ENCODE data around the gene TSPAN32.
A peak's percentile ranks its signal among the peaks of the same experiment; 100 is the strongest.
"Not testable (repeated sequence)": the region's sequence is repeated elsewhere in the genome, so short reads cannot be mapped to it uniquely, and the experiment has no call there.

Gene TSPAN32

DNA sequence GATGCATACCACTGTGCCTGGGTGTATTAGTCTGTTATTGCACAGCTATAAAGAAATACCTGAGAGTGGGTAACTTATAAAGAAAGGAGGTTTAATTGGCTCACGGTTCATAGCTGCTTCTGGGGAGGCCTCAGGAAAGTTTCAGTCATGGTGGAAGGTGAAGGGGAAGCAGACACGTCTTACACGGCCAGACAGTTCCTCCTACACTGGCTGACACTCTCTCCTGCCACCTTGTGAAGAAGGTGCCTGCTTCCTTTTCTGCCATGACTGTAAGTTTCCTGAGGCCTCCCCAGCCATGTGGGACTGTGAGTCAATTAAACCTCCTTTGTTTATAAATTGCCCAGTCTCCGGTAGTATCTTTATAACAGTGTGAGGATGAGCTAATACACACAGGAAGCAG, 41.7 kb downstream of the TSPAN32 start:
- no peak for DNase-seq (ENCODE audit: low read depth)

DNA sequence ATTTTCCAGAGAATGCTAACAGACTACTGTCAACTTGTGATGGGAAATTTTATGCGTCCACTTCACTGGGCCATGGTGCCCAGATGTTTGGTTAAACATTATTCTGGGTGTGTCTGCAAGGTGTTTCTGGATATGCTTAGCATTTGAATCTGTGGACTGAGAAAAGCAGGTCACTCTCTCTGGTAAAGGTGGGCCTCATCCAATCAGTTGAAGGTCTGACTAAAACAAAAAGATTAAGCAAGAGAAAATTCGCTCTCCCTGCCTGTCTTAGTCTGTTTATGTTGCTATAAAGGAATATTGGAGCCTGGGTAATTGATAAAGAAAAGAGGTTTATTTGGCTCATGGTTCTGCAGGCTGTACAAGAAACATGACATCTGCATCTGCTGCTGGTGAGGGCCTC, 43.2 kb downstream of the TSPAN32 start:
- DNase-seq (ENCODE audit: low read depth) = no peak

DNA sequence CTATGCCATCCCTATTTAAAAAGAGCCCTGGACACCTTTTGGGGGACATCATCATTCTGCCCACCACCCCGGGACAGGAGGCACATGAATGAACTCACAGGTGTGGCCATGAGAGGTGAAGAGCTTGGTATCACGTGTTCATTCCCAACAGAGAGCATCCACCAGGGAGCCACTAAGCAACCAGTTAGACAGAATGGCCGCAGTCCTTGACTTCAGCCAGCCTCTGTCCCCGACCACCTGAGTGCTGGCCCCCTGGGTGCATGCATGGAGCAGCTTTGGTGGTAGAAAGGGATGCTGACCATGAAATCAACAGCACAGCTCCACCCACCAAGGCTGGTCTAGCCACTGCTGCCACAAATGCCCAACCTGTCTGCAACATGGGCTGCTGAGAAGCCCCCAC, 44.2 kb downstream of the TSPAN32 start:
- DNase-seq (ENCODE audit: low read depth) = no peak

DNA sequence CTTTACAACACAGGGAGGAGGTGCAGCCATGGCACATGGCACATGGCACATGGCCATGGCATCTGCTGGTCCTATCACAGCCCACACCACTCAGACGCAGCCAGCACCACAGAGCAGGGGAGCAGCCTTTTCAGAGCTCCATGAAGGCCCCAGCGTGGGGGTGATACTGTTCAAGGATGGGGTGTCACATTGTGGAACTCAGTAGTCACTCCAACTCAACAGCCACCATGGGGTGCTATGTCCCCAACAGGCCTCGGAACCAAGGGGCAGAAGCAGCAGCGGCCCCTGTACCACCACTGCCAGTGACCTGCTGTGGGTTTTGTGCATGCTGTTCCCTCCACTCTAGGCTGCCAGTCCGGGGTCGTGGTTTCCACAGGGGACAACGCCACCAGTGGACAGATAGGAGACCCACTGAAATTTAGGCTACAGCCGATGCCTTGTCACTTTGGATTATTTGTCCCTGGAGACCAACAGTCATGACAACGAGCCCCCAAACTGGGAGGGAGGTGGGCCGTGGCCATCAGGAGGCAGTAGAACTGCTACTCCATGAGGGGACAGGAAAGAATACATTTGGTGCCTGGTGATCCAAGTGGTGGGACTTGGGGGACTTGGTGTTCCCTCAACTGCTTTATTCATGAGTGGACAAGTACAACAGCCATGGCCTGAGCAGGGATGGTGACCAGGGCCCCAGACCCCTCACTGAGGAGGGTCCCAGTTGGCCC, 44.9 kb downstream of the TSPAN32 start:
- no peak for DNase-seq (ENCODE audit: low read depth)

DNA sequence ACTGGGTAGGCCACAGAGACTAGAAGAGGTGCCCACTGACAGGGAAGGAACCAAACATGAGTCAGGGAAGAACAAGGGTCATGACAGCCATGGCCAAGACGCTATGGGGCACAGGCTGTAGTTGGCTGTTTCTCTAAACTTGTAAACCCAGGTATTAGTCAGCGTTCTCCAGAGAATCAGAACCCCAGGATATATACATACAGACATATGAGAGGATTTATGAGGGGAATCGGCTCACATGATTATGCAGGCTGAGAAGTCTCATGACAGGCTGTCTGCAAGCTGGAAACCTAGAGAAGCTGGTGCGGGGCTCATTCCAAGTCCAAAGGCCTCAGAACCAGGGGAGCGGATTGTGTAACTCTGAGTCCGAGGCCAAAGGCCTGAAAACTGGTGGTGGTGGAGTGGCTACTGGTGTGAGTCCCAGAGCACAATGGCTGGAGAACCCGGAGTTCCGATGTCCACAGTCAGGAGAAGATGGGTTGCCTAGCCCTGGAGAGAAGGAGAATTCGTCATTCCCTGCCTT, 45.6 kb downstream of the TSPAN32 start:
- DNase-seq (ENCODE audit: low read depth) = no peak

DNA sequence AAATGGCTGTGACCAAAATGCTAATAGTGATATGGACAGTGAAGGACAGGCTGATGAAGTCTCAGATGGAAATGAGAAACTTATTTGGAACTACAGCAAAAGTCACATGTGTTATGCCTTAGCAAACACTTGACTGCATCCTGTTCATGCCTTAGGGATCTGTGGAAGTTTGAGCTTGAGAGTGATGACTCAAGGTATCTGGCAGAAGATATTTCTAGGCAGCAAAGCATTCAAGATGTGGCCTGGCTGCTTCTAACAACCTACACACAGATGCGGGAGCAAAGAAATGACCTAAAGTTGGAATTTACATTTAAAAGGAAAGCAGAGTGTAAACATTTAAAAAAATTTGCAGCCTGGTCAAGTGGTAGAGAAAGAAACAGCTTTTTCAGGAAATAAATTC, 47.2 kb downstream of the TSPAN32 start:
- no peak for DNase-seq (ENCODE audit: low read depth)

DNA sequence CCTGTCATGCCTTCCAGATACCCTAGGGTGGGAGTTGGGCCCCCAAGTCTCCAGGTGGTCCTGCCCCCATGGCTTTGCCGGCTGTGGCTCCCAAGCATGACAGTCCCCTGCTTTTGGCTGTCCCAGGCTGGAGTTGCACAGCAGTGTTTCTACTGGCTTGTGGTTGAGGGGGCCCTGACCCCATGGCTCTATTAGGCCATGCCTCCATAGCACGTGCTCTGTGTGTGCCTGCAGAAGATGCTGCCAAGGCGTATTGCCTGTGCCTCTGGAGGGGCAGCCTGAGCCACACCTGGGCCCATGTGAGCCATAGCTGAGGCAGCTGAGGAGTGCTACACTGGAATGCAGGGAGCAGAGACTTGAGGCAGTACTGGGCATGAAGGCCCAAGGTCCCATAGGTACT, 49.9 kb downstream of the TSPAN32 start:
- no peak for DNase-seq (ENCODE audit: low read depth)

DNA sequence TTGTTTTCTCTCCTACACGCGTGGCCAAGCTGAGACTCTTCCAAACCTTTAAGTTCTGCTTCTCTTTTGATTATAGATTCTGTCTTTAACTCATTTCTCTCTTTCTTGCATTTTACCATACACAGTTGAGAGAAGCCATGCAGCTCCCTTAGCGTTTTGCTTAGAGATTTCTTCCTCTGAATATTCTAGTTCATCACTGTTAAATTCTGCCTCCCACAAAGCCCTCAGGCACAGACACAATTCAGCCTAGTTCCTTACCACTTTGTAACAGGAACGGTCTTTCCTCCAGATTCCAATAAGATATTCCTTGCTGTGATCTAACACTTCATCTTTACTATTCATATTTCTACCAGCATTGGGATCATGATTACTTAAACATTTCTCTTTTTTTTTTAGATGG, 50.6 kb downstream of the TSPAN32 start:
- DNase-seq (ENCODE audit: low read depth) = no peak

DNA sequence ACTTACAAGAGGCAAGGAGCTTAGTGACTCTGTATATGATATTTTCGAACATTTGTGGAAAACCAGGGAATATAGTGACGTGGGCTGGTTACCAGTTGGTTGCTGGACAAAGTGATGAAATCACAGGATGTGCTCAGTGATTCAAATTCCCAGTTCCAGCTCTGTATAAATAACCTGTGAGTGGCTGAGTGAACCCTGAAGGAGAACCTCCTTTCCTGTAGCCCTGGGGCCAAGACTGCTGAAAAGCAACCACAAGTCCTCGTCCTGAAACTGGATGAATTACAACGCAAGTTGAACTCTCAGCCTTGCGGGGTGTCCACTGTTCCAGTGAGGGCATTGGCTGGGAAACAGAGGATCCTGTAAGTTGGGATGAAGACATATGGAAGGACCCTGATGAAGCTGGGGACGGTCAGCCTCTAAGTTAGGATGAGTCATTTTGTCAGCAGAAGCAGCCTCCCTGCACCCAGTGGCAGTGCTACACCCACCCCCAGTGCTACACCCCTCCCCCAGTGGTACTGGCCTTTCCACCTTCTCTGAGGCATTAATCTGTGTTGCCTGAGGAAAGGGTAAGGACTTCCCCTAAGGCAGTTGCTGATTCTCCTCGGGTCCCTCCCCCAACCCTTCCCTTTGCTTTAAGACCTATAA, 53.3 kb downstream of the TSPAN32 start:
- peak; percentile 10 for DNase-seq (ENCODE audit: low read depth)

DNA sequence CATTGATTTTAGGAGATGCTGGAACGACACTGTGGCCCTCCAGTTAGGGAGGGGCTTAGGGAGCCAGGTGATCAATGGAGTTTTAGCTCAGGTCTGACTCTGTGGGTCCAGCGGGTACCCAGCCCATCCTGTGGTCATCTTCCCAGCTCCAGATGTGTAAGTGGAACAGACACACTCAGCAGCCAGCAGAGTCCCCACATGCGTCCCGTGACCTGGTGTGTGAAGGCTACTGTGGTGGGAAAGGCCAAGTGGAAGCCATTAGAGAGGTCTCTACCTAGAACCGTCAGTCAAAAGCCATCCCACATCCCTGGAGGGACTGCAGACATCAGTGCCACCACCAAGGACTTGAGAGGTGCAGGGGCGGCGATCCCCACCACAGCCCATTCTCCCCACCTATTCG, 55.4 kb downstream of the TSPAN32 start:
- DNase-seq (ENCODE audit: low read depth) = no peak

DNA sequence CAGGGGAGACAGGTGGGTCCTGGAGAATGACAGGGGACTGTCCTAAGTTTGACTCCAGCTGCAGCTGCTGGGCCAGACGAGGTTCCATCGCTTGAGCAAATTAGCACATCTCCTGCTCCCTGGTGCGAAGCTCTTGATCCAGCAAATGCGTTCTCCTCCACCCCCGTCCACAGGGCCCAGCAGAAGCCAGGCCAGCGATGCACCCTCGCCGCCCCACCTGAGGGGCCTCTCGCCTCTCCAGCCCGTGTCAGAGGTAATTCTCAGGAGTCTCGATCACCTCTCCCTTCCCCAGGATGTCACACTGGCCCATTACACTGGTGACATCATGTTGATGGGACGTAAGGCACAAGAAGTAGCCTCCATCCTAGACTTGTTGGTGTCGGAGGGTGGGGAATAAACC, 55.8 kb downstream of the TSPAN32 start:
- not testable (repeated sequence) for DNase-seq (ENCODE audit: low read depth)

DNA sequence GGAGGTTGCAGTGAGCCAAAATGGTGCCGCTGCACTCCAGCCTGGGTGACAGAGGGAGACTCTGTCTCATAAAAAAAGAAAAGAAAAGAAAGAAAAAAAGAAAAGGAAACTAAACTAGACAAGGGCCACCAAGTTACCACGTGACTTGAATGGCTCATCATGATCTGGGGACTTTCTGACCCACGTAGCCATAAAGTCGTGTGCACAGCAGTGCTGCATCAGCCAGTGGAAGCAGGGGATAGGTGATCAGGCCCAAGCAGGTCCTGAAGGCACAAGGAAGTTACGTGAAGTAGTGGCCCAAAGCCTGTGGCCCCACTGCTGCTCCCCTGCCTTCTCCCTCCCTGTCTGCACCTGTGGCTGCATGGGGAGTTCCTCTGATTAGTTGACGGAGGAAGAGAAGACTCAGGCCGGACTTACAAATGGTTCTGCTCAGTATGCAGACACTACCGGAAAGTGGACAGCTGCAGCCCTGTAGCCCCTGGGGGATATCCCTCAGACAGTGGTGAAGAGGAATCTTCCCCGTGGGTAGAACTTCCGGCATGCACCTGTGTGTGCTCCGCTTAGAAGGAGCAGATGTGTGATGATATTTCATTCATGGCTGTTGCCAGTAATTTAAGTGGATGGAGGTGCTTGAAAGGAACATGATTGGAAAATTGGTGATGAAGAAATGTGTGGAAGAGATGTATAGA, 57.1 kb downstream of the TSPAN32 start:
- DNase-seq (ENCODE audit: low read depth) = no peak

DNA sequence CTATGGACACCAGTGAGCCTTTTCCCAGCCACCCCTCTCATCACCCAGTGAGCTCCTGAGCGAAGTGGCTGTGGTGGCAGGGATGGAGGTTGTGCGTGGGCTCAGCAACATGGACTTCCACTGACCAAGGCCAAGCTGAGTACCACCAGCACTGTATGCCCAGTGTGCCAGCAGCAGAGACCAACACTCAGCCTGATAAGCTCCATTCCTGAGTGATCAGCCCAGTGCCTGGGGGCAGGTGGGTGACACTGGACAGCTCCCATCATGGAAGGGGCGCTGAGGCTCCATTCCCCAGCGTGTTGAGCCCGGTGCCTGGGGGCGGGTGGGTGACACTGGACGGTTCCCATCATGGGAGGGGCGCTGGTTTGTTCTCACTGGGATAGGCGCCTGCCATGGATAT, 57.7 kb downstream of the TSPAN32 start:
- DNase-seq (ENCODE audit: low read depth) = no peak

DNA sequence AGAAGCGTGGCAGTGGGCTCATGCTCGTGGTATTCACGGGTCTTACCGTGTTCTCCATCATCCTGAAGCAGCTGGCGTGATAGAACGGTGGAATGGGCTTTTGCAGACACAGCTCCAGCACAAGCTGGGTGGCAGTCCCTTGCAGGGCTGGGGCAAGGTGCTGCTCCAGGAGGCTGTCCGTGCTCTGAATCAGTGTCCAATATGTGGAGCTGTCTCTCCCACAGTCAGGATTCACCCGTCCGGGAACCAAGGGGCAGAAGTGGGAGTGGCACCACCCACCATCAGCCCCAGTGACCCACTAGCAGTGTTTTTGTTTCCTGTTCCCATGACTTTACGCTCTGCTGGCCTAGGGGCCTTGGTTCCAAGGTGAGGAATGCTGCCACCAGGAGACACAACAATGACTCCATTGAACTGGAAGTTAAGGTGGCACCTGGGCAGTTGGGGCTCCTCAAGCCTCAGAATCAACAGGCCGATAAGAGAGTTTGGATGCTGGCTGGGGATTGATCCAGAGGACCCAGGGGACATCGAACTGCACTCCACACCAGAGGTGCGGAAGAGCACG, 58.3 kb downstream of the TSPAN32 start:
- DNase-seq (ENCODE audit: low read depth) = no peak

DNA sequence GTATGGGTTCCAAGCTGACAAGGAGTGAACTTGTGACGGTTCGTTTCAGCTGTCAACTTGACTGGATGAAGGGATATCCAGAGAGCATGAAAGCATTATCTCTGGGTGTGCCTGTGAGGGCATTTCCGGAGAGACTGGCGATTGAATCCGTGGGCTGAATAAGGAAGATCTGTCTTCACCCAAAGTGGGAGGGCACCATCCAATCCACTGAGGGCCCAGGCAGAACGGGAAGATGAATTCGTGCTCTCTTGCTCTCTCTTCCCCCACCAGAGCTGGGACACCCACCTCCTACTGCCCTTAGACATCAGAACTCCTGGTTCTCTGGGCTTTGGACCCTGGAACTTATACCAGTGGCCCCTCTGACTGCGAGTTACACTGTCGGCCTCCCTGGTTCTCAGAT, 59.8 kb downstream of the TSPAN32 start:
- DNase-seq (ENCODE audit: low read depth) = no peak

DNA sequence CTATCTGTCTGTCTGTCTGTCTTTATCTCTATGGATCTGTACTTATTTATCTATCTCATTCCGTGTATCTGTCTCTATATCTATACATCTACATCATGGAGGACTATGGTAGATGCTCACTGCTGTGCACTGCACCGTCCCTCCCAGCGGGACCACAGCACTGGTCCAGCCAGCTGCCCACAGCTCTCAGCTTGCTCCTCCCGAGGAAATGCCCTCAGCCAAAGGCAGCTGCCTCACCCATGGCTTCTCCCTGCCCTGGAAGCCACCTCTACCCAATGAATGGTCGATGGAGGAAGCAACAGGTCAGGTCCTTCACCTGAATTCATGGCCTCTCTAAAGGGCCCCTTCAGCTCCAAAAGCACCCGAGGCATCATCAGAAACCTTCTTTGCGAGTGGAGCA, 60.6 kb downstream of the TSPAN32 start:
- DNase-seq (ENCODE audit: low read depth) = no peak

DNA sequence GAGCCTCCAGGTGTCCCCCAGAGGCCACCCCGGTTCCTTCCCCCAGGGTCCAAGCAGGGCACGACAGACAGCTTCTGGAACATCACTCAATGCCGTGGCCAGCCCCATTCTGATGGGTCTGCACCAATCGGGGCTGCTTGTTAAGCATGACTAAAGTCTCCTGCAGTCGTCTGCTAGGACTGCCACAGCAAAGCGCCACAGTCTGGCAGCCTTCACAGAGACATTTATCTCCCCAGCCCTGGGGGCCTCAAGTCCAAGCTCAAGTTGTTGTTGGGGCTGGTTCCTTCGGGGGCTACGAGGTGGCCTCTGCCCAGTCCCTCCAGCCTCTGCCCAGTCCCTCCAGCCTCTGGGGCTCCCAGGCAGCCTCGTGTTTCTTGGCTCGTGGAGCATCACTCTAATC, 61.3 kb downstream of the TSPAN32 start:
- no peak for DNase-seq (ENCODE audit: low read depth)

DNA sequence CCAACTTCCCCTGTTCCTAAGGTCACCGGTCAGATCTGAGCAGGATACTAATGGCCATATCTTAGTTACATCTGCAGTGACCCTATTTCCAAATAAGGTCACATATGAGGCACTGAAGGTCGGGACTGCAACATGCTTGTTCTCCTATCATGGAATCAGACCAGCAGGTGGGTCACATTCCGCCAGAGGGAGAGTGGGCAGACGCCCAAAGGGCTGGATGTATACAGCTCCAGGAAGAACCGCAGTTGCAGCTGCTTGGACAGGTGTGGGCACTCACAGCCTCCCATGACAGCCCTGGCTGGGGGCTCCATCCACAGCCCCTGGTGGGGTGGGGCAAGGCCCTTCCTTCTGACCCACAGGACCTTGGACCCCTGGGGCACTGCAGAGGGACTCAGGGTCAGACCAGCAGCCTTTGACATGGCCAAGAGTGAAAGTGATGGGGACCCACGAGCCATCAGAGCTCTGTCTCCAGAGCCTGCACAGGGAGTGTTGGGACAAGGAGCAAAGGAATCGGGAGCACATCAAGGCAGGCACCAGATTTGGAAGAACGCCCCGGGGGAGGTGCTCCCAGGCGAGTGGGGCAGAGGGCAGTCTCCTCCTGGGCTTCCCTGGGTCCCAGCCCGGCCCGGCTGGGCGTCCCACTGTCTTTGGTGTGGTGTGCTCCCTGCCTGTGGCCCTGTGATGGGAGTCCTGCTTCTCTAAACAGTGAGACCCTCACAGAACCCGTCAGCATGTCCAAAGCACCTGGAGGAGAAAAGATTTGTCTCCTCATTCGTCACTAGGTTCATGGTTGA, 62.0 kb downstream of the TSPAN32 start:
- DNase-seq (ENCODE audit: low read depth) = no peak

DNA sequence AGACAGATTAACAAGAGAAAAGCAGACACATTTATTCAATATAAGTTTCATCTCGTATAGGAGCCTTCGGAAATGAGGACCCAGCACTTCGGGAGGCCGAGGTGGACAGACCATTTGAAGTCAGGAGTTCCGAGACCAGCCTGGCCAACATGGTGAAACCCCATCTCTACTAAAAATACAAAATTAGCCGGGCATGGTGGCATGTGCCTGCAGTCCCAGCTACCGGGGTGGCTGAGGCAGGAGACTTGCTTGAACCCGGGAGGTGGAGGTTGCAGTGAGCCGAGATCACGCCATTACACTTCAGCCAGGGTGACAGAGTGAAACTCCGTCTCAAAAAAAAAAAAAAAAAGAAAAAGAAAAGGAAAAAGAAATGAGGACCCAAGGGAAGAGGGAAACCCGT, 62.6 kb downstream of the TSPAN32 start:
- DNase-seq (ENCODE audit: low read depth) = not testable (repeated sequence)

DNA sequence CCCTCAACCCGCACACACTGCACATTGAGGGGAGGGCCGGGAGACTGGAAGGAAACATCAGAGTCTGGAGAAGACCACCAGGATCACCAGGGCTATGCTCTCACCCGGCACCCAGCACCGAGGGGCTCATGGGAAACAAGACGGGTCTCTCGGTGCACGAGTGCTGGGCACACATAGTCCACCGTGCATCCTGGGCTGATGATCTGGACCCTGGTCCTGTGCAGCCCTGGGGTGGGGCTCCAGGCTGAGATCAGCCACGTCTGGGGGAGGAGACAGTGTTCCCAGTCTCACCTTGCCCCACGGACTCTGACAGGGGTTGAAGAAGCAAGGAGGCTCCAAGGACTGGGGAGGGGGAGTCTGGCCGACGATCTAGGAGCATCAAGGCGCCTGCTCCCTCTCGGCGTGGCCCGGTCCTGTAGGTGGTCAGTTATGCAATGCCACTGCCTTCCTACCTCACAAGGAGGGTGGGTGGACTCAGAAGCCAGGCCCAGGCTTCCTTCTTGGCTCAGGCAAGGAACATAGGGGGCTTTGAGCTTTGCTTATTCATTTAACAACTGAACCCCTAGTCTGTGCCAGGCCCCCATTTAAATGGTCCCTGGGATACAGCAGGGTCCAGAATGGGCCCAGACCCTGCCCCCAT, 63.9 kb downstream of the TSPAN32 start:
- no peak for DNase-seq (ENCODE audit: low read depth)

DNA sequence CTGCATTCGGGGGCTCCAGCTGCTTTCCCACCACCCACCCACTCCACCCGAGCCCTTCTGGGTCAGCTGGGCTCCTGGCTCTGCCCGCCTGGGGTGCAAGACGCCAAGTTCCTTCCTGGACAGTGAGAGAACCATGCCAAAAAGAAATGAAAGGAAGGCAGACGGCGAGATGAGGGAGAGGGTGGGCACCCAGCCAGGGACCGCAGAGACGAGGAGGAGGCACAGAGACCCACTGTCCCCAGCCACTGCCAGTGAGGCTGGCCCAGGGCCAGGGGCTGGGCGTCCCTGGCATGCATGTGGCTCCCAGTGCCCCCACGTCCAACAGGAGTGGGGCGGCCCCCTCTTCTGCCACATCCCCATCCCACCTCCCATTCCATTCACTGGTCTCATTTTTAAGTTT, 64.5 kb downstream of the TSPAN32 start:
- DNase-seq (ENCODE audit: low read depth) = no peak

DNA sequence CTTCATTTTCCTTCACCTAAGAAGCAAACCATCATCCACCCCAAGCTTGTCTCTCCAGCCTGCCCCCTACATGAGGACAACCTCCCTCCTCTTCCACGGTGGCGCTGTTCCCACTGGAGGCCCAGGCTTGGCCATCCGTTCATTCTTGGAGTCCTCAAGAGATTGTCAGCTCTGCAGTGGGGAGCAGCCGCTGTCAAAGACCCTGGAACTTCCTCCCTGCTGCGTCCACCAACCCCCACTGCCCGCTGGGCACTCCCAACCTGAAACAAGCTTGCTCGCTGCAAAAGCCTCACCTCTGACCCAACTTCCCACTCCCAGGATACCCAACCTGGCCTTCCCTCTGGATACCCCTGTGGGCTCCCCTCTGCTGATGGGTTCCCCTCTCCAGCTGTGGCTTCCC, 64.9 kb downstream of the TSPAN32 start:
- DNase-seq (ENCODE audit: low read depth) = no peak

All from non-pigmented ciliary epithelial cell (primary cell).